PC-9 (cell line): ENCODE data around the gene ACBD6.

Source experiments
- EZH2 ChIP-seq: fragments of 200-600 bp; sonication (generic); IDR thresholded peaks from 2 replicates; pipeline ENCODE4 v1.8.0; 2017; ENCODE audit warnings: antibody characterized with exemption, low read depth
- TF ChIP-seq, protein P1 (sequence below): fragments of 200-600 bp; sonication (generic); conservative IDR thresholded peaks from 2 replicates; pipeline ENCODE4 v1.6.1; 2017; ENCODE audit warnings: mixed run types, antibody characterized with exemption, mild to moderate bottlenecking, moderate library complexity

DNA sequence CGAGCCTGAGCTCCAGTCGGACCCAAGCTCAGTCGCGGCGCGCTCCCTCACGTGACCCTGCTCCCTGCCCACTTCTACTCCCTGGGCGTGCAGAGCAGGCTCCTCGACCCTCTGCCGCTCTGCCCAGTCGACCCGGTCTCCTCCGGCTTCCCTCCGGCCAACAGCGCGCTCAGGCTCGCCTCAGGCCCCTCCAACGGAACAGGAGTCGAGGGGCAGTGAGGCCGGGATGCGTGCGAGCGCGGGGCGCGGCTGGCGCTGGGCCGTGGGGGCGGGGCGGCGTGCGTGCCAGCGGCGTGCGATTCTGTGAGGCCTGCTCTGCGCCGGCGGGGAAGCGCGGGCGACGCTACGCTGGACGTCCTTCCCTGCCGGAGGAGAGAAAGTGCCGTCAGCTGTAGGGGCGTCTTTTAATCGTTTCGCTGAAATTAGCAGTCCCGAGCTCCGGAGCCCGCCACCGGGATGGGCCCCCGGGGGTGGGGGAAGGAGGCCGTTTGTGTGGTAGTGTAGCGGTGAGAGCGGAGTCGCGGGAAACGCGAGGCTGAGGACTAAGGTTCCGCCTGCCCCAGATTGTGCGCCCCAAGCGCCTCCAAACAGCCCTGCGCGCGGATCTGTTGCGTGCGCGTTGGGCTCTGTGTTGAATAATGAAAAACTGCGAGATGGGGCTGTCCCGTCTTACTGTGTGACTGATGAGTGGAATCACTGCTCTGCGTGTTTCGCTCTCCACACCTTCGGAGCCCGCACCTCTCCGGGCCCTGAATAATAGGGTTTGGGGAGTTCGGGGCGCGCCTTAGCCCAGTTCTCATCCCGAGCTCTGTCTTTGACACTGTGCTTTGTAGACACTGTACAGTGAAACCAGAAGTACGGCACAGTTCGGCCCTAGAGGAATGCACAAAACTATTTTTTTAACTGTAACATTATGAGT, at the start of gene ACBD6:
- TF ChIP-seq, protein P1, sequence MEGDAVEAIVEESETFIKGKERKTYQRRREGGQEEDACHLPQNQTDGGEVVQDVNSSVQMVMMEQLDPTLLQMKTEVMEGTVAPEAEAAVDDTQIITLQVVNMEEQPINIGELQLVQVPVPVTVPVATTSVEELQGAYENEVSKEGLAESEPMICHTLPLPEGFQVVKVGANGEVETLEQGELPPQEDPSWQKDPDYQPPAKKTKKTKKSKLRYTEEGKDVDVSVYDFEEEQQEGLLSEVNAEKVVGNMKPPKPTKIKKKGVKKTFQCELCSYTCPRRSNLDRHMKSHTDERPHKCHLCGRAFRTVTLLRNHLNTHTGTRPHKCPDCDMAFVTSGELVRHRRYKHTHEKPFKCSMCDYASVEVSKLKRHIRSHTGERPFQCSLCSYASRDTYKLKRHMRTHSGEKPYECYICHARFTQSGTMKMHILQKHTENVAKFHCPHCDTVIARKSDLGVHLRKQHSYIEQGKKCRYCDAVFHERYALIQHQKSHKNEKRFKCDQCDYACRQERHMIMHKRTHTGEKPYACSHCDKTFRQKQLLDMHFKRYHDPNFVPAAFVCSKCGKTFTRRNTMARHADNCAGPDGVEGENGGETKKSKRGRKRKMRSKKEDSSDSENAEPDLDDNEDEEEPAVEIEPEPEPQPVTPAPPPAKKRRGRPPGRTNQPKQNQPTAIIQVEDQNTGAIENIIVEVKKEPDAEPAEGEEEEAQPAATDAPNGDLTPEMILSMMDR = 0 out of 2 replicates have a peak, but pooled peaks have one; percentile 16
- no peak for TF ChIP-seq EZH2
